Epithelial cell of proximal tubule (primary cell): ENCODE measurements around the gene LRRC45. TPM values are rescaled to one million over a fixed set of nuclear protein-coding genes. Genes with fewer than 3 reads are reported as not detected.

Source experiments
- DNase-seq: peaks from one replicate; pipeline ENCODE4 v3.0.0-alpha.2; 2011; ENCODE audit warnings: low read depth
- H3K4me3 ChIP-seq: 2 replicates; pipeline ENCODE4 v1.5.1; 2011; ENCODE audit warnings: low read depth, mild to moderate bottlenecking, low read length
- CTCF ChIP-seq: conservative IDR thresholded peaks from 2 replicates; pipeline ENCODE4 v1.5.1; 2012; ENCODE audit warnings: low read depth, mild to moderate bottlenecking, low read length
- total RNA-seq: library from RNA; depleted of rRNA; stranded (reverse); fragments of >200 nt; gene quantifications from 2 replicates; pipeline ENCODE4 v1.2.3, GENCODE V29; 2015

Gene LRRC45
- total RNA-seq, 1 donor from 2014 or later, result 44.5 TPM

- no peak for TF ChIP-seq CTCF
- no peak for DNase-seq
- peak overlapping the region; percentile 62 for H3K4me3 ChIP-seq
These were observed 9.0 kb downstream of the LRRC45 start for GRCh38 chr17:82031885-82032627.

- no peak overlapping the region for H3K4me3 ChIP-seq
- no peak for TF ChIP-seq CTCF
- no peak for DNase-seq
These were observed 10.4 kb downstream of the LRRC45 start for GRCh38 chr17:82033359-82034085.

GRCh38 chr17:82034371-82035011 is 11.4 kb downstream of the LRRC45 start:
- no peak for TF ChIP-seq CTCF
- H3K4me3 ChIP-seq, result no peak overlapping the region
- DNase-seq, result no peak

GRCh38 chr17:82035488-82035887 is 12.4 kb downstream of the LRRC45 start:
- no peak for TF ChIP-seq CTCF
- H3K4me3 ChIP-seq, result no peak overlapping the region
- no peak for DNase-seq

- H3K4me3 ChIP-seq, result peak overlapping the region; percentile 70
- no peak for TF ChIP-seq CTCF
- DNase-seq, result no peak
These were observed 13.0 kb downstream of the LRRC45 start for GRCh38 chr17:82035956-82036633.

GRCh38 chr17:82036634-82037091 is 13.6 kb downstream of the LRRC45 start:
- H3K4me3 ChIP-seq, result peak overlapping the region; percentile 70
- no peak for DNase-seq
- TF ChIP-seq CTCF, result no peak
